HG02642 (cell line): Measurements from ENCODE around the gene ISCA1.

Experiments used
- ATAC-seq: cut with Tn5 transposase; IDR thresholded peaks from one replicate; pipeline ENCODE4 v1.9.1; 2021; ENCODE audit warnings: mild to moderate bottlenecking; ENCODE audit not compliant: unreplicated experiment, poor library complexity

Gene ISCA1

GRCh38 chr9:86241216-86241615, 41.1 kb downstream of the ISCA1 start:
- no peak for ATAC-seq

- no peak for ATAC-seq
Measured at GRCh38 chr9:86238861-86239770, 43.2 kb downstream of the ISCA1 start.

GRCh38 chr9:86230858-86231257, 51.5 kb downstream of the ISCA1 start:
- no peak for ATAC-seq

GRCh38 chr9:86222667-86223066, 59.7 kb downstream of the ISCA1 start:
- no peak for ATAC-seq

- no peak for ATAC-seq
Measured at GRCh38 chr9:86219606-86220005, 62.7 kb downstream of the ISCA1 start.

- ATAC-seq = no peak
Measured at GRCh38 chr9:86217076-86217755, 65.1 kb downstream of the ISCA1 start.
